G401.6 (cell line): ENCODE results near the gene SDR39U1.
"Not testable (repeated sequence)": the region's sequence is repeated elsewhere in the genome, so short reads cannot be mapped to it uniquely, and the experiment has no call there.

Source experiments
- FAIRE-seq: peaks from 2 replicates; lab custom pipeline; 2012; peaks lifted over from hg19 to GRCh38; lab: Jason Lieb, UNC

Gene SDR39U1, protein sequence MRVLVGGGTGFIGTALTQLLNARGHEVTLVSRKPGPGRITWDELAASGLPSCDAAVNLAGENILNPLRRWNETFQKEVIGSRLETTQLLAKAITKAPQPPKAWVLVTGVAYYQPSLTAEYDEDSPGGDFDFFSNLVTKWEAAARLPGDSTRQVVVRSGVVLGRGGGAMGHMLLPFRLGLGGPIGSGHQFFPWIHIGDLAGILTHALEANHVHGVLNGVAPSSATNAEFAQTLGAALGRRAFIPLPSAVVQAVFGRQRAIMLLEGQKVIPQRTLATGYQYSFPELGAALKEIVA

DNA sequence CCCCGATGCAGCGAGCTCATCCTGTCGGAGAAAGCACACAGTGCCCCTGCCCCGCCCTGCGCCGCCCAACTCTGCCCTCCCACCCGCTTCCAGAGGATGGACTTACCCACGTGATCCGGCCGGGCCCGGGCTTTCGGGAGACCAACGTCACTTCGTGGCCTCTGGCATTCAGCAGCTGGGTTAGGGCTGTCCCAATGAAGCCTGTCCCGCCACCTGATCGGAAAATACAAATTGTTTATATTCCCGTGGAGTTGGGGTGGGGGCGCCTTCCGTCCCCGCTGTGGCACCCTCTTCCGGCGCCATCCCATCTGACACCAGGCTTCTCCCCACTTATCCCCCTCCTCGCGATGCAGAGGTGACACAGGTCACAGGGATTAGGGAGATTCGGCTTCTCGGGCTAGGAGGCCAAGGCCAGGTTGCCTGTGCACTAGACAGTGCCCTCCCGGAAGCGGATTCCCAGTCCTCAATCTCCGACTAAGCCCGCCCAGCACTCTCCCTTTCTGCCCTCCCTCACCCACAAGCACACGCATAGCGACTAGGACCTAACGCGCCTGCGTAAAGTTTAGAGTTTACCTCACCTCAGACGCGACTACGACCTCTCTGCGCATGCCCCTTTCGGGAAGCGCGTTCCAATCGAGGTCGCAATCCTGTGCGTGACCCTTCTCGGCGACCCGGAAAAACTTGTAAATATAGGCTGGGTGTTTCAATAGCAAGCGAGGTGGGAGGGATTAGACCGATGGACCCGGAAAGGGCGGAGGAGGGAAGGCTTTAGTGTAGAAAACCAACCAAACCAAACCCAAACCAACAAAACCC, at the start of gene SDR39U1:
Gene SDR39U1, minus strand, starts transcription at position 537 of the 813 bp plus-strand sequence. Its CDS starts 7 bp downstream, at position 530.
- FAIRE-seq: peak; percentile 98

DNA sequence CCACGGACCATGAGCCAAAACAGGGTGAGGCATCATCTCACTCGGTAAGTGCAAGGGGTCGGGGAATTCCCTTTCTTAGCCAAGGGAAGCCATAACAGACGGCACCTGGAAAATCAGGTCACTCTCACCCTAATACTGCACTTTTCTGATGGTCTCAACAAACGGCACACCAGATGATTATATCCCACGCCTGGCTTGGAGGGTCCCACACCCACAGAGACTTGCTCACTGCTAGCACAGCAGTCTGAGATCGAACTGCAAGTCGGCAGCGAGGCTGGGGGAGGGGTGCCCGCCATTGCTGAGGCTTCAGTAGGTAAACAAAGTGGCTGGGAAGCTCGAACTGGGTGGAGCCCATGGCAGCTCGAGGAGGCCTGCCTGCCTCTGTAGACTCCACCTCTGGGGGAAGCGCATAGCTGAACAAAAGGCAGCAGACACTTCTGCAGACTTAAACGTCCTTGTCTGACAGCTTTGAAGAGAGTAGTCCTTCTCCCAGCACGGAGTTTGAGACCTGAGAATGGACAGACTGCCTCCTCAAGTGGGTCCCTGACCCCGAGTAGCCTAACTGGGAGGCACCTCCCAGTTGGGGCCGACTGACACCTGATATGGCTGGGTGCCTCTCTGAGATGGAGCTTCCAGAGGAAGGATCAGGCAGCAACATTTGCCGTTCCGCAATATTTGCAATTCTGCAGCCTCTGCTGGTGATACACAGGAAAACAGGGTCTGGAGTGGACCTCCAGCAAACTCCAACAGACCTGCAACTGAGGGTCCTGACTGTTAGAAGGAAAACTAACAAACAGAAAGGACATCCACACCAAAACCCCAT, 49.2 kb upstream of the SDR39U1 start:
- not testable (repeated sequence) for FAIRE-seq

DNA sequence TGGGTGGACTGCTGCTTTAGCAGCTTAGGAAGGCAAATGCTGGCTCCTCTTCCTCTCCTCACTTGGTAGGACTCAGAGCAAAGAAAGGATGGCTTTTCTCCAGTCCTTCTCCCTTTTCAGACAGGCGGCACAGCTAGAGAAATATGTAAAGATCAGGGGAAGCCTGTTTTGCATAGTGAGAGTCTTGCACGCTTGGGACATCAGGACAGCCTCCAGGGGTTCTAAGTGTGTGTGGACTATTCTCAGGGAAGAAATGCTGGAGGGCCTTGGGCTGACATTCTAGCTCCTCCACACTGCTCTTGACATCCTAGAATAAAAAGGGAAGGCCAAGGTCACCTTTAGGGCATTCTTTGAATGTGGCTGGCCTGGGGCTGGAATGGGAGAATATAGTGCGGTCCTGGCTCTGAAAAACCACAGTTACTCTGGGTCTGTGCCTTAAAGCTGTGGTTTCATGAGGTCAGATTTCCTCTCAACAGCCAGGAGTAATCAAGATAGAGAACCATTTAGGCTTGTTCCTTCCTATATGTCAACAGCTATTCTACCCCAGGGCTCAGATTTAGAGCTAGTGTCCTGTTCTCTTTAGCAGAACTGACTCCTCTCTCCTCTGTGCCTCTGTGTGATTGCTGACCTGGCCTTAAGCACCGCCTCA, 41.2 kb upstream of the SDR39U1 start:
- FAIRE-seq: no peak

DNA sequence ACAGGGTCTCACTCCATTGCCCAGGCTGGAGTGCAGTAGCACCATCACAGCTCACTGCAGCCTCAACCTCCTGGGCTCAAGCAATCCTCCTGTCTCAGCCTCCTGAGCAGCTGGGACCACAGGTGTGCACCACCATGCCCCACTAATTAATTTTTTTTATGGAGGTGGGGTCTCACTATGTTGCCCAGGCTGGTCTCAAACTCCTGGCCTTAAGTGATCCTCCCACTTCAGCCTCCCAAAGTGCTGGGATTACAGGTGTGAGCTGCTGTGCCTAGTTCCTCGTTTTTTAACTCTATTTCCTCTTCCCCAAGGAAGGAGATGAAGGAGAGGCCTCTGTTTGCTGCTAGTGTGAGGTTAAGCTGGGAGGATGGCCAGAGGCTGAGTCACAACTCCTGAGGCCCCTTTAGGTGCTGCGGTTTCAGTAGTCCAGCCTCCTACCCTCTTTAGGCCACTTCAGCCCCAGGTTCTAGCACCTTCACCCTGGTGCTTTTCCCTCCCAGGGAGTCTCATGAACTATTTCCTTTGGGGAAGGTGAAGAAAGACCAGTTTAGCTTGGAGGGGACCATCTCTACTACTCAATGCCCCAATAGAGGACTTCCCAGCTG, 40.2 kb upstream of the SDR39U1 start:
- FAIRE-seq: not testable (repeated sequence)

DNA sequence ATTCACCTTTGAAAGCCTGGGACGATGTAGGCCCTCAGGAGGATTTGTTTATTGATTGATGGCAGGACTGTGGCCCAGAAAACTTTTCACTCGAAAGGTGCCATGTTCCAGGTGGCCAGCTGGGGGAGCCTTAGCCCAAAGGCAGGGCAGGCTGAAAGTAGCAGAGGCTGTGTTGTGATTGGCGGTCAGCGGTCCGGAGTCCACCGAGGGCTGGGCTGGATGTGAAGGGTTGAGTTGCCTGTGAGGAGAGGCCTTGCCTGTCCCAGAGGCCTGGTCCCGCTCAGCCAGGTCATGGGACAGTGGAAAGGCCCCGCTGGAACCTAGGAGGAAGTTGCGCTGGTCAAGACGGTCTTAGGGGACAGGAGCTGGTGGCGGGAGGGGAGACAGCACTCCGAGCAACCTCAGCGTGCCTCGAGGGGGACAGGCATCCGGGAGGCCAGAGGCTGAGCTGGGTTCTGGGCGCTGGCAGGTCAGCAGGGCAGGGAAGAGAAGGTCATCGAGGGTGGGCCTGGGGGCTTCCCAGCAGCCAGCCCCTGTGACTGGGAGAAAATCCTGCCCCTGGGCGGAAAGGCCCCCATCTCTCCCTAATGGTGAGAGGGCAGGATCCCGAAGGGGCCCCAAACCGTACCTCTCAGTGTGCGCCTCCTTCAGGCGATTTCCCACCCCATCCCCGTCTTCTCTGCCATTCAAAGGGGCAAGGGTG, 39.2 kb upstream of the SDR39U1 start:
- no peak for FAIRE-seq

DNA sequence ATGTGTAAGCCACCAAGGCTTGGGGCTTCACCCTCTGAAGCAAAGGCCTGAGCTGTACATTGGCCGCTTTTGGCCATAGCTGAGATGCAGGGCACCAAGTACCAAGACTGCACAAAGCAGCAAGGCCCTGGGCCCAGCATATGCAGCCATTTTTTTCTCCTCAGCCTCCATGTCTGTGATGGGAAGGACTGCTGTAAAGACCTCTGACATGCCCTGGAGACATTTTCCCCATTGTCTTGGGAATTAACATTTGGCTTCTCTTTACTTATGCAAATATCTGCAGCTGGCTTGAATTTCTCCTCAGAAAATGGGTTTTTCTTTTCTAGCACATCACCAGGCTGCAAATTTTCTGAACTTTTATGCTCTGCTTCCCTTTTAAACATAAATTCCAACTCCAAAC, 37.4 kb upstream of the SDR39U1 start:
- FAIRE-seq: not testable (repeated sequence)

DNA sequence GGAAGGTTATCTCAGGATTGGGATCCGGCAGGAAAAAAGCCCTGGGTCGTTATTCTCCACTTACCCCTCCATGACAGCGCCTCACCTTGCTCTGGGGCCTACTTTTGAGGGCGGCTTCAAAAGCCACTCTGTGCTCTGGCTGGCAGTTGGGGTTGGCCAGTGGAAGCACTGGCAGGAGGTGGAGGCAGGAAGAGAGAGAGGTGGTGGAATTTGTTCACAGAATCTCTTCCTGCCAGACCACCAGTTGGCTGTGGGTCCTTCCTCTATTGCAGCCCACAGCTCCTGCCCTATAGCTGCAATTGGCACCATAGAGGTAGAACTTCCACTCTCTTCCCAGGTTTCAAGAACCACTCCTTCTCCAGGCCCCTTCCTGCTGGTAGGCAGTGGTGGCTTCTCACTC, 32.7 kb upstream of the SDR39U1 start:
- FAIRE-seq: no peak

DNA sequence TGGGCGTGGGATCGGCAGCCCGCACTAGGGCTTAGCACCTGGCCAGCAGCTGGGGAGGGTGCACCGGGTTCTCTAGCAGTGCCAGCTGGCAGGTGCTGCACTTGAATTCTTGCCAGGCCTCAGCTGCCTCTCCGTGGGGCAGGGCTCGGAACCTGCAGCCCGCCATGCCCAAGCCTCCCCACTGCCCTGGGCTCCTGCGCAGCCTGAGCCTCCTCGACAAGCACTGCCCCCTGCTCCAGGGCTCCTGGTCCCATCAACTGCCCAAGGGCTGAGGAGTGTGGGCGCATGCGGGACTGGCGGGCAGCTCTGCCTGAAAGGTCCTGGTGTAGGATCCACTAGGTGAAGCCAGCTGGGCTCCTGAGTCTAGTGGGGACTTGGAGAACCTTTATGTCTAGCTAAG, 30.6 kb upstream of the SDR39U1 start:
- no peak for FAIRE-seq

DNA sequence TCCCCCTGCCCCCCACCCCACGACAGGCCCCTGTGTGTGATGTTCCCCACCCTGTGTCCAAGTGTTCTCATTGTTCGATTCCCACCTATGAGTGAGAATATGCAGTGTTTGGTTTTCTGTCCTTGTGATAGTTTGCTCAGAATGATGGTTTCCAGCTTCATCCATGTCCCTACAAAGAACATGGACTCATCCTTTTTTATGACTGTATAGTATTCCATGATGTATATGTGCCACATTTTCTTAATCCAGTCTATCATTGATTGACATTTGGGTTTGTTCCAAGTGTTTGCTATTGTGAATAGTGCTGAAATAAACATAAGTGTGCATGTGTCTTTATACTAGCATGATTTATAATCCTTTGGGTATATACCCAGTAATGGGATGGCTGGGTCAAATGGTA, 27.9 kb upstream of the SDR39U1 start:
- FAIRE-seq: not testable (repeated sequence)

DNA sequence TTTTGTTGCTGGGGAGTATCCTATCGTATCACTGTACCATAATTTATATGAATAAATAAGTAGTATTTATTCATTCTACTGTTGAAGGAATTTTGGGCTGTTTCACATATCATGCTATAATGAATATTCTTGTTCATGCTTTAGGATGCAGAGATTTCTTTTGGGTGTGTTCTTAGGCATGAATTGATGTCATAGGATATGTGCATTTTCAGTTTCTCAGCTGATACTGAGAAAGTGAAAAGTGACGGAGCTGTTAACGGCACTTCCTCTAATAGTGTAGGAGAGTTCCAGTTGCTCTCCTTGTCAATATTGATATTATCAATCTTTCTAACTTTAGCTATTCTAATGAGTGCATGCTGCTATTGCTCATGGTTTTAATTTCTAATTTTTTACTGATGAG, 23.2 kb upstream of the SDR39U1 start:
- no peak for FAIRE-seq

DNA sequence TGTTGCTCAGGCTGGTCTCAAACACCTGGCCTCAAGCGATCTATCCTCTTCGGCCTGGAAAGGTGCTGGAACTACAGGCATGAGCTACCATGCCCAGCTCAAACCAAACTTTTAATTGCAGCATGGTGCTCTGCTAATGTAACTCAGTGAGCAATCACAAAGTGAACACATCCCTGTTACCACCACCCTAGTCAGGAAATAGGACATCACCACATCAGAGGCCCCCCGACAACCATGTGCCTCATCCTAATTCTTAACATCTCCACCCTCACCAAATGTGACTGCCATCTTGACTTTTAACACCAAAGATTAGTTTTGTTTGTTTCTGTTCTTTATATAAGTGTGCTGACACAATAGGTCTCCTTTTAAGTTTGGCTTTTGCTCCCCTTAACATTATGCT, 22.8 kb upstream of the SDR39U1 start:
- FAIRE-seq: no peak

DNA sequence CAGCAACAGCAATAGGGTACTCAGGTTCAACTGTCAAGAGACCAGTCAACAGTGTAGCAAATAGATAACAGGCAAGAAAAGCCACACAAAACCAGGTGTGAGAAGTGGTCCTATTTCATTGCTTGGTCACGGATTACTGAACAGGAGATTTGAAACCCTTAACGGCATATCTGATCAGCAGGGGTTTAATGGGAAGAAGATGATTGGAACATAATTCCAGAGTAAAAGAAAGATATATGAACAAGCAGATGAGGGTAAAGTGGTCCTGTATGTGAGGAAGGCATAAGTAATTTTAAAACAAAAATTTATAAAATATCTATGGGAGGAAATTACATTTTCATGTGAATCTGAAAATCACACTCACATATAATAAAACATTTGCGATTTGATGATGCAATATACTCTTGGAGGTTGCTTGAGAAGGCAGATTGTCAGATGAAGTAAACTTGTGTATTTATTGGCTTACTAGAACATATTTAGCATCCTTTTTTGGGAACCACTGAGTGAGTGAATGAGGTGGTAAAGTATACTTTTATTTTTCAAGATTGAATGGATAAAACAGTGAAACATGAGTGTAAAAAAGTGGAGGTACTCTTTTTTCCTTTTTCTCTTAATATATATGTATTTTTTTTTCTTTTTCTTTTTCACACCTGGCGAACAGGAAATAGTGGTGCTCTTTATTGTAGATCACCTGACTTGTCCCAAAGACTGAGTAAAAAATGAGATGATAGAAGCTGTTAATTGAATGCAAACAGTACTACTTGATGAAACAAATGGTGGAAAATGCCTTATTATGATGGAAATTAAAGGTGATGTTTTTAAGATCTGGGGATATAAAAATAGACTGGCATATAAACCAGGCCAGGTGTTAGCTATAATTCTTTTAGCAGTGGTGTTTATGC, 21.6 kb upstream of the SDR39U1 start:
- no peak for FAIRE-seq

DNA sequence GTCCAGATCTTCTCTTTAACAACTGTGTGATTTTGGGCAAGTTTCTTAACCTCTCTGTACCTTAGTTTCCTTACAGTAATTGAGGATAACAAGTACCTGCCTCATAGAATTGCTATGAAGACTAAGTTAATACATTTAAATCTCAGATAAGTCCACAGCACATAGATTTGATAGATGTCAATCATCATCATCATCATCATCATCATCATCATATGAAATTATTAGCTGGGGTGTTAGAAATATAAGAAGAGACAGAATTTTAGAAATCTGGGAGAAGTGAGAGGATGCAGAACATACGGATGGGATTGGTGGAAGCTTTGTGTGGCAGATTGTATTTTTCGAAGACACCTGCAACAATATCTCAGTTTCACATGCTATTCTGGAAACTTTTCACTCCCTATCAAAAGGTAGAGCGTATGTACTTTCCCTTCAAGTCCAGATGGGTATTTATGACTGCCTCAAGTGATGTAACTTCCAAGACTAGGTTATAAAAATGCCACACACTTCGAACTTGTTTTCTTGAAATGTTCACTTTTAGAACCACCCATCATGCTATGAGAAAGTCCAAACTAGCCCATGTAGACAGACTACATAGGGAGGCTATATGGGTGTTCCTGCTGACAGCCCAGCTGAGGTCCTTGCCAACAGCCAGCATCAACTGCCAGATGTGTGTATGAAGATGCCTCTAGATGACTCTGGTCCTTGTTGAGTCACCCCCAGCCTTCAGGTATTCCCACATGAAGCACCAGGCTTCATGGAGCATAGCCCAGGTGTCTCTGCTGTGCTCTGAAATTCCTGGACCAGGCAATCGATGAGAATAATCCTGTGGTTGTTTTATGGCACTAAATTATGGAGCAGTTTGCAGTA, 20.7 kb upstream of the SDR39U1 start:
- FAIRE-seq: no peak

DNA sequence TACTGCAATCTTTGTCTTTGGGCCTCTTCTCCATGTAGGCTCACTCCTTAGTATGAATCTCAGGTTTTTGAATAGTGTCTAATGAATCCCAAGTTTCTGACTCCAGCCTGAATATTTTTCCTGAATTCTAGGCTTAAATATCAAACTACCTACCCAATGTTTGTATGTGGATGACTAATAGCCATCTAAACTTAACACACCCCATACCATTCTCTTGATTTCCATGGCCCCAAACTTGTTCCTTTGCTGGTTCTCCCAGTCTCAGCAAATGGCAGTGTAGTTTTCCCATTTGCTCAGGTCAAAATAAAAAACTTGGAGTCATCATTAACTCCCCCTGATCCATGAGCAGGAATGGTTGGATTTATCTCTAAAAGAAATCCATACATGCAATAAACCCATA, 18.8 kb upstream of the SDR39U1 start:
- no peak for FAIRE-seq

DNA sequence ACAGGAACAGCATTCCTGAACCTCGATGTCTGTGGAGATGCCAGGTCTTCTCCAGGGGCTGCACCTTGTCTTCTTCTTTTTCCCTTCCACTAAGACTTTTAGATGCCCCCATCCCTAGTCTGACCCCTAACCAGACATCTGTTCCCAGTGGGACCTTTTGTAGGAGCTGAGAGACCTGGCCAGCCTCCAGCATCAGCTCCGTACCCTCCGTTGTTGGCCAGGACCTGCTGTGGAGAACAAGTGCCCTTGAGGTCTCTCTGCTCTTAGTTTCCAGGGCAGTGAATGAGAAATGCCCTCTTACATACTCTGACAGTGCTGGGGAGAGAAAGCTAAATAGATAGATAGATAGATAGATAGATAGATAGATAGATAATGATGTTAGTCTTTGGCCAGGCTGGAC, 16.8 kb upstream of the SDR39U1 start:
- no peak for FAIRE-seq

DNA sequence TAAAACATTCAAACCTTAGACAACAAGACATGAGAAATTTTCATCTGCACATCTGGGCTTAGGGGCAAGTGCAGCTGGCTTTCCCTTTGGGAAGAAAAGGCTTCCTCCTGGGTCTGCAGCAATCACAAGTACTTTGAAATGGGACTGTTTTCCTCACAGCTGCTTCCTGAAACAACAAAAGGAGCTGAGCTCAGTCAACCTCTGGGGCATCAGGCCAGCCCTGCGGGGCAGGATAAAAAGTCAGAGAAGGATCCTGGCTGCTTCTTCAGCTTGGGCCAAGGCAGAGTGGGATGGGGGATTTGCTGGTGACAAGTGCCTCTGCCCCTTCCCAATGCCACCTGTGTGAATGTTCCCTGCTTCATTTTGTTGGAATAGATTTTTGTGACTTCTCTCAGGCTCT, 16.2 kb upstream of the SDR39U1 start:
- FAIRE-seq: no peak

DNA sequence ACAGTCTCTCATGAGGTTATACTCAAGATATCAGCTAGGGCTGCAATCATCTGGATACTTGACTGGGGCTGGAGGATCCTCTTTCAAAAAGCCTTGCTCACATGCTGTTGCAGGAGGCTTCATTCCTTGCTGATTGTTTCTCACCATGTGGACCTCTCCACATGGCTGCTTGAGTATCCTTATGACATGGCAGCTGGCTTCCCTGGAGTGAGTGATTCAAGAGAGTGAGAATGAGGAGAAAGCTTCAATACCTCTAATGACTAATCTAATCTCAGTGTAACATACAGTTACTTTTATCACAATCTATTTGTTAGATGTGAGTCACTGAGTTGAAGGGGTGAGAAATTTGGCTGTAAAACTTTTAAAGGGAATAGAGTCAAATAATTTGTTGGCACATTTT, 14.4 kb upstream of the SDR39U1 start:
- FAIRE-seq: no peak

DNA sequence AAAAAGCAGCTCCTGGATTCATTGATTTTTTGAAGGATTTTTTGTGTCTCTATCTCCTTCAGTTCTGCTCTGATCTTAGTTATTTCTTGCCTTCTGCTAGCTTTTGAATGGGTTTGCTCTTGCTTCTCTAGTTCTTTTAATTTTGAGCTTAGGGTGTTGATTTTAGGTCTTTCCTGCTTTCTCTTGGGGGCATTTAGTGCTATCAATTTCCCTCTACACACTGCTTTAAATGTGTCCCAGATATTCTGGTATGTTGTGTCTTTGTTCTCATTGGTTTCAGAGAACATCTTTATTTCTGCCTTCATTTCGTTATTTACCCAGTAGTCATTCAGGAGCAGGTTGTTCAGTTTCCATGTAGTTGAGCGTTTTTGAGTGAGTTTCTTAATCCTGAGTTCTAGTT, 8.3 kb upstream of the SDR39U1 start:
- FAIRE-seq: not testable (repeated sequence)

DNA sequence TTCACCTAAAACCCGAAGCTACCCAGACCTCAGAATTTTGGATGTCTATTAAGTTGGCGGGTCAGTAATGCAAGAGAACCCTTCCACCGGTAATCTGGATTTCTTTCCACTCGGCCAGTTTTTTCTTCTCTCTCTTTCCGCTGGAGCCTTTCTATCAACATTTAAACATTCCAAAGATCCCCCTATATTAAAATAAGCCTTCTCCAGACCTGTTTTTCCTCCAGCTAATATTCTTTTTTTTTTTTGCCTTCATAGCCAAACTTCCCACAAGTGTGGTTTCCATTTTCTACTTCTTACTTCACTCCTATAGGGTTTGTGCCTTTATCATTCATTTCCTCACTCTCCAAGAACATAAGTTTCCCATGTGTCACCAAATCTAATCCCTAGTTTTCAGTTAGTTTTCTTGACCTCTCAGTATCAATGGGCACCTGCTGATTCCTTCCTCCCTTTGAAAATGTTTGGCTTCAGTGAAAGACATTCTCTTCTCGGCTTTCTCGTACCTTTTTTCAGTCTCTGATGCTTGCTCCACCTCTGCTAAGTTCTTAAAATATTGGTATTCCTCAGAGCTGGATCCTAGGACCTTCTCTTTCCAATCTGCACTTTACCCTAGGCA, 583 bp upstream of the SDR39U1 start:
- no peak for FAIRE-seq
